Esophagus muscularis mucosa (tissue), 4 donors: ENCODE results near the gene UCHL5. TPM values are rescaled to one million over a fixed set of nuclear protein-coding genes. Genes with fewer than 3 reads are reported as not detected.
"Not testable (repeated sequence)": the region's sequence is repeated elsewhere in the genome, so short reads cannot be mapped to it uniquely, and the experiment has no call there.

Experiments used
- DNase-seq: peaks from one replicate; pipeline ENCODE4 v3.0.0-alpha.2; 2017; ENCODE audit errors: extremely low spot score
- H3K27ac ChIP-seq, 4 donors: fragments of 200-600 bp; sonication (generic); replicated peaks in 1 of 4; 1 replicate in 3 of 4; 2 replicates in 1 of 4; pipeline ENCODE4 v1.5.1; 2016 to 2019; ENCODE audit warnings: mild to moderate bottlenecking in 1 of 4
- H3K27me3 ChIP-seq, 4 donors: fragments of 200-600 bp; sonication (generic); one replicate each; pipeline versions ENCODE4 v1.5.1 to v1.6.0; 2016 to 2019
- H3K36me3 ChIP-seq, 4 donors: fragments of 200-600 bp; sonication (generic); one replicate each; pipeline ENCODE4 v1.5.1; 2016 to 2019
- H3K4me1 ChIP-seq, 4 donors: fragments of 200-600 bp; sonication (generic); one replicate each; pipeline ENCODE4 v1.5.1; 2016 to 2019
- H3K4me3 ChIP-seq, 4 donors: fragments of 200-600 bp; sonication (generic); 1 replicate in 2 of 4; 2 replicates in 2 of 4; pipeline ENCODE4 v1.5.1; 2016 to 2019; ENCODE audit warnings: mild to moderate bottlenecking in 4 of 4, moderate library complexity in 1 of 4
- H3K9me3 ChIP-seq, 4 donors: fragments of 200-600 bp; sonication (generic); 1 replicate in 3 of 4; 2 replicates in 1 of 4; pipeline ENCODE4 v1.5.1; 2016 to 2019
- EP300 ChIP-seq: sonication (generic); formaldehyde crosslinking; IDR thresholded peaks from one replicate; pipeline ENCODE4 v1.6.1; 2017; ENCODE audit warnings: antibody characterized with exemption
- POLR2A ChIP-seq: fragments of 450-650 bp; IDR thresholded peaks from one replicate; pipeline ENCODE4 v1.6.1; 2017; ENCODE audit warnings: antibody characterized with exemption, moderate library complexity, mild to moderate bottlenecking, low read depth
- POLR2AphosphoS5 ChIP-seq, 2 donors: sonication (generic); formaldehyde crosslinking; IDR thresholded peaks; one replicate each; pipeline ENCODE4 v1.6.1; 2017; ENCODE audit warnings: antibody characterized with exemption in 2 of 2
- WGBS: methylation state at CpG from one replicate; pipeline ENCODE4 v1.1.5; 2018; 5-methylcytosine and 5-hydroxymethylcytosine counted together
- intact Hi-C: fragments of 100-400 bp; cut with DNase I; formaldehyde crosslinking; loops from one replicate; pipeline ENCODE4 v1.15.1; 2023
- total RNA-seq, 4 donors: library from RNA; depleted of rRNA; stranded (reverse); fragments of >200 nt; gene quantifications; one replicate each; pipeline versions ENCODE4 v1.1.0 to v1.2.1, GENCODE V29; 2016
- TF ChIP-seq, protein P1 (sequence below), 3 experiments: fragments of 200-600 bp in 2 of 3; fragments of 450-650 bp in 1 of 3; sonication (generic) in 2 of 3; IDR thresholded peaks; one replicate each; pipeline ENCODE4 v1.5.1; 2017 to 2019; ENCODE audit warnings: antibody characterized with exemption in 3 of 3, mild to moderate bottlenecking in 2 of 3, moderate library complexity in 1 of 3

UCHL5 gene
- total RNA-seq, 4 donors from 2014 or later = 24.0 to 33.8 (median 28.8) TPM

DNA sequence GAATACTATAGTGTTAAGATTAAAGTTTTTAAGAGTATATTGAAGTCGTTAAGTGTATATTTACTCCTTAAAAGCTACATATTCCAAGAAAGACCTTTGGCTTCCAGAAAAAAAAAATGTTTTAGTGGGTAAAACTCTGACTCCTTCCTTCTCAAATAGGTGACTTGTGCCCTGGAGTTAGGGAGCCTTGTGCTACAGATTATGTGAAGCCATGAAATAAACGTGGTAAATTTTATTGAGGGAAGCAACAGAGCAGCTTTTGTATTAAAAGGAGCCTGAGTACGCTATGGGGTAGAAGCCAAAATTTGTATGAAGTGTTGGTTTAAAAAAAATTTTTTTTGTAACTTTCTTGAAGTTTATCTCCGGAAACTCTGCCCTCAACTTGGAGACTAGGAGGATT lies 1.2 kb upstream of the UCHL5 start:
- Histone ChIP-seq H3K9me3 (no peaks in the 10 kb centered on the region), H3K36me3 (no peaks in the 10 kb centered on the region), H3K4me3 (peak overlapping the region; percentile 73 to 87 (median 84)), H3K27me3 (no peaks in the 10 kb centered on the region), H3K27ac (peak overlapping the region; percentile 97 to 98 (median 98)), H3K4me1 (peaks cover 26 to 62% (median 51%) of the 10 kb centered on the region in 4 donors)
- intact Hi-C loops = loop anchor here (5.0 kb wide), 1 partner anchor 42 kb away; no protein-coding TSS in a partner anchor
- TF ChIP-seq, protein P1, sequence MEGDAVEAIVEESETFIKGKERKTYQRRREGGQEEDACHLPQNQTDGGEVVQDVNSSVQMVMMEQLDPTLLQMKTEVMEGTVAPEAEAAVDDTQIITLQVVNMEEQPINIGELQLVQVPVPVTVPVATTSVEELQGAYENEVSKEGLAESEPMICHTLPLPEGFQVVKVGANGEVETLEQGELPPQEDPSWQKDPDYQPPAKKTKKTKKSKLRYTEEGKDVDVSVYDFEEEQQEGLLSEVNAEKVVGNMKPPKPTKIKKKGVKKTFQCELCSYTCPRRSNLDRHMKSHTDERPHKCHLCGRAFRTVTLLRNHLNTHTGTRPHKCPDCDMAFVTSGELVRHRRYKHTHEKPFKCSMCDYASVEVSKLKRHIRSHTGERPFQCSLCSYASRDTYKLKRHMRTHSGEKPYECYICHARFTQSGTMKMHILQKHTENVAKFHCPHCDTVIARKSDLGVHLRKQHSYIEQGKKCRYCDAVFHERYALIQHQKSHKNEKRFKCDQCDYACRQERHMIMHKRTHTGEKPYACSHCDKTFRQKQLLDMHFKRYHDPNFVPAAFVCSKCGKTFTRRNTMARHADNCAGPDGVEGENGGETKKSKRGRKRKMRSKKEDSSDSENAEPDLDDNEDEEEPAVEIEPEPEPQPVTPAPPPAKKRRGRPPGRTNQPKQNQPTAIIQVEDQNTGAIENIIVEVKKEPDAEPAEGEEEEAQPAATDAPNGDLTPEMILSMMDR (IDR thresholded peaks at IDR 0.05) = no peak
- no peak for TF ChIP-seq EP300
- TF ChIP-seq POLR2AphosphoS5 (IDR thresholded peaks at IDR 0.05) = no peak
- TF ChIP-seq POLR2A = no peak
- DNase-seq = no peak
- WGBS = 15% methylated on average over 4 of the region's 4 CpGs

DNA sequence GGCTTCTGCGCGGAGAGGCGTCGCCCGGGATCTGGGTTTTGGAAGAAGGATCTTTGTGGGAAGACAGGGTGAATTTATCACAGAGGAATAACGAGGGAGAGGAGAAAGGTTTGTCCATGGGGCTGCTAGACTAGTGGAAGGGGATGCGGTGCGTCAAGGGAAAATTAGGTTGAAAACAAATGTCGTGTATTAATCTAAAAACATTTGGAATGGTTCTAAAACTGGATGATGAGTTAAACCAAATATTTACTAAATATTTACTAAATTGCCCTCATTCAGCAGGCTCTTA lies 899 bp upstream of the UCHL5 start:
- H3K4me3 ChIP-seq = peak overlapping the region; percentile 73 to 87 (median 84)
- intact Hi-C loops = loop anchor here (5.0 kb wide), 1 partner anchor 42 kb away; no protein-coding TSS in a partner anchor
- TF ChIP-seq POLR2AphosphoS5 (IDR thresholded peaks at IDR 0.05) (peak in 1 of 2 donors; percentile 24), POLR2A (no peak)
- H3K36me3 ChIP-seq = no peaks in the 10 kb centered on the region
- H3K4me1 ChIP-seq = peaks cover 26 to 62% (median 50%) of the 10 kb centered on the region in 4 donors
- no peak for DNase-seq
- under 1% methylated on average over 9 of the region's 9 CpGs for WGBS
- no peaks in the 10 kb centered on the region for H3K9me3 ChIP-seq
- H3K27ac ChIP-seq = peak overlapping the region; percentile 97 to 98 (median 98)
- H3K27me3 ChIP-seq = no peaks in the 10 kb centered on the region

DNA sequence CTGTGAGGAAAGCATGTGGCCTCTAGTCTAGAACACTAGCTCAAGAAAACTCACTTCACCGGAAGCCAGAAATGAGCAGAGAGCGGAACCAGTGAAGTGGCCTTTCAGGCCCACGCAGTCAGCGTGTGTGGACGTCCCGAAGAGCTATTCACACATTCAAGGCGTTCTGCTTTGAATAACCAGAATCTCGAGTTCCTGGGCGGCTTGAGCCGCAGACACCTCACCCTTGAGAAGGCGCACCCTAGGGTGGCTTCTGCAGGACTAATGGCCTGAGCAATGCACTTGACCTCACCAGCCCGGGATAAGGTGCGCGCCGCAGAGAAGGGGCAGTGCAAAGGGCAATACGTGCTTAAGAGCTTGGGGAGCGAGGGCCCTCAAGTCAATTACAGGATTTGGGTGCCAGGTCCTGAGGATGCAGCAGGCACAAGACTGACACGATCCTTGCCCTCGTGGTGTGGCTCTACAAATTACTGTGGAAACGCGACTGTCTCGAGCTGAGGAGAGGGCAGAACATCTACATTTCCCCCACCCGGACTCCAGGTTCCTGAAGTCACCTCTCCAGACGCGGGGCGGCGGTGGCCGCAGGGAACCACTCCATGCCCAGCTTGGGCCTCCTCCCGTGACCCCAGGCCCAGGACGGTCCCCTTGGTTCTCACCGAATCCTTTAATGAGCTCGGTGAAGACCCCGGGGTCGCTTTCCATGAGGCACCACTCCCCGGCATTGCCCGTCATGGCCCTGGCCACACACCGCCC lies 455 bp downstream of the UCHL5 start:
- under 1% methylated on average over 29 of the region's 37 CpGs for WGBS
- Histone ChIP-seq H3K27me3 (no peaks in the 10 kb centered on the region), H3K4me3 (peak overlapping the region; percentile 73 to 87 (median 84)), H3K27ac (peak overlapping the region; percentile 97 to 98 (median 98)), H3K9me3 (no peaks in the 10 kb centered on the region), H3K4me1 (peaks cover 26 to 50% (median 44%) of the 10 kb centered on the region in 4 donors), H3K36me3 (no peaks in the 10 kb centered on the region)
- no peak for DNase-seq
- intact Hi-C loops = loop anchor here (2.0 kb wide), 1 partner anchor 62 kb away; no protein-coding TSS in a partner anchor
- TF ChIP-seq EP300 = no peak
- TF ChIP-seq POLR2AphosphoS5 (IDR thresholded peaks at IDR 0.05) = peak in 1 of 2 donors; percentile 9
- TF ChIP-seq POLR2A = no peak
- TF ChIP-seq, protein P1 (IDR thresholded peaks at IDR 0.05) = no peak

DNA sequence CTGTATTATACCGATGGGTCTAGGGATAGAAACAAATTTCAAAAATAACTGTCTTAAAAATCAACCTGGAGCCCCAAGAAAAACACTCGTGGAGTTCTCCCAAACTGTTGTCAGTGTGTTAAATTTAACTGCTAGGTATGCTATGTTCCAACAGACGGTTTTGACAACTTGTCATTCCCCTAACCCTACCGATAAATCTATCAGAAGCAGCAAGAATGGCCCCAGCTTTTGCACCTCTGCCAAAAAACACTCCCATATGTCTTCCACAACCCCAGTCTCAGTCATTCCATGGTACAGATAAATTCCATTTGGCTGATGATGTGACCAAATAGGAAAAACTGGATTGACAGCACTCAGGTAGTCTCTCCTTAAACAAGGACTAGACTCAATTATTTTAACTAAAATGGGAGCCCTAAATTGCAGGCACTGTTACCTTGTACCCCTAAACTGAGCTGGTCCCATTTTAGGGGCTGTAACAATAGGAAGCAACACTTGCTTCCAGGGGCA lies 4.9 kb downstream of the UCHL5 start:
- intact Hi-C loops = no loop called here
- 85% methylated on average over 4 of the region's 4 CpGs for WGBS
- H3K27me3 ChIP-seq = no peaks in the 10 kb centered on the region

DNA sequence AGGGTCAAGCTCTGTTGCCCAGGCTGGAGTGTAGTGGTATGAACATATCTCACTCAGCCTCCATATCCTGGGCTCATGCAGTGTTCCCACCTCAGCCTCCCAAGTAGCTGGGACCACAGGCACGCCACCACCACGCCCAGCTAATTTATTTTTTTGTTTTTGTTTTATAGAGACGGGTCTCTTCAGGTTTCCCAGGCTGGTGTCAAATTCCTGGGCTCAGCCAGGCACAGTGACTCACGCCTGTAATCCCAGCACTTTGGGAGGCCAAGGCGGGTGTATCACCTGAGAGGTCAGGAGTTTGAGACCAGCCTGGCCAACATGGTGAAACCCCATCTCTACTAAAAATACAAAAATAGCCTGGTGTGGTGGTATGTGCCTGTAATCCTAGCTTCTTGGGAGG lies 10.2 kb downstream of the UCHL5 start:
- H3K4me1 ChIP-seq, intact Hi-C loops, DNase-seq, H3K9me3 ChIP-seq, H3K4me3 ChIP-seq, H3K27me3 ChIP-seq, H3K27ac ChIP-seq: not testable (repeated sequence)
- 94% methylated on average over 5 of the region's 5 CpGs for WGBS
- peaks cover 0 to 44% (median 31%) of the 10 kb centered on the region in 4 donors for H3K36me3 ChIP-seq

More for the DNA sequence above, 4.9 kb downstream of the UCHL5 start:
- TF ChIP-seq POLR2AphosphoS5 (IDR thresholded peaks at IDR 0.05) (no peak), POLR2A (no peak), EP300 (no peak)
- TF ChIP-seq, protein P1 (IDR thresholded peaks at IDR 0.05) = no peak
- no peak for DNase-seq
- H3K9me3 ChIP-seq = no peaks in the 10 kb centered on the region
- H3K36me3 ChIP-seq = peaks cover 0 to 20% (median 15%) of the 10 kb centered on the region in 4 donors
- H3K4me1 ChIP-seq = peaks cover 11 to 19% (median 18%) of the 10 kb centered on the region in 4 donors
- H3K4me3 ChIP-seq = no peak overlapping the region
- H3K27ac ChIP-seq = no peak overlapping the region
